Esophagus squamous epithelium (tissue), 4 donors: ENCODE results near the gene STK17B.

Experiments
- CTCF ChIP-seq, 6 experiments: fragments of 450-650 bp in 4 of 6; fragments of 200-600 bp in 2 of 6; sonication (generic) in 2 of 6; IDR thresholded peaks; one replicate each; pipeline ENCODE4 v1.5.1; 2016 to 2019; ENCODE audit warnings: antibody characterized with exemption in 6 of 6, mild to moderate bottlenecking in 4 of 6, moderate library complexity in 4 of 6
- POLR2A ChIP-seq, 4 donors: fragments of 450-650 bp; IDR thresholded peaks; one replicate each; pipeline ENCODE4 v1.6.1; 2017; ENCODE audit warnings: antibody characterized with exemption in 4 of 4, mild to moderate bottlenecking in 4 of 4, moderate library complexity in 3 of 4

- TF ChIP-seq POLR2A (IDR thresholded peaks at IDR 0.05) (no peak), CTCF (IDR thresholded peaks at IDR 0.05) (no peak)
Observed at GRCh38 chr2:196128749-196129148, 42.6 kb downstream of the STK17B start.
